ENCODE data around the gene SP5. TPM values are rescaled to one million over a fixed set of nuclear protein-coding genes. Genes with fewer than 3 reads are reported as not detected.
A peak's percentile ranks its signal among the peaks of the same experiment; 100 is the strongest.

Gene SP5
- total RNA-seq, 1 donor from 2014 or later = 0.32 TPM

DNA sequence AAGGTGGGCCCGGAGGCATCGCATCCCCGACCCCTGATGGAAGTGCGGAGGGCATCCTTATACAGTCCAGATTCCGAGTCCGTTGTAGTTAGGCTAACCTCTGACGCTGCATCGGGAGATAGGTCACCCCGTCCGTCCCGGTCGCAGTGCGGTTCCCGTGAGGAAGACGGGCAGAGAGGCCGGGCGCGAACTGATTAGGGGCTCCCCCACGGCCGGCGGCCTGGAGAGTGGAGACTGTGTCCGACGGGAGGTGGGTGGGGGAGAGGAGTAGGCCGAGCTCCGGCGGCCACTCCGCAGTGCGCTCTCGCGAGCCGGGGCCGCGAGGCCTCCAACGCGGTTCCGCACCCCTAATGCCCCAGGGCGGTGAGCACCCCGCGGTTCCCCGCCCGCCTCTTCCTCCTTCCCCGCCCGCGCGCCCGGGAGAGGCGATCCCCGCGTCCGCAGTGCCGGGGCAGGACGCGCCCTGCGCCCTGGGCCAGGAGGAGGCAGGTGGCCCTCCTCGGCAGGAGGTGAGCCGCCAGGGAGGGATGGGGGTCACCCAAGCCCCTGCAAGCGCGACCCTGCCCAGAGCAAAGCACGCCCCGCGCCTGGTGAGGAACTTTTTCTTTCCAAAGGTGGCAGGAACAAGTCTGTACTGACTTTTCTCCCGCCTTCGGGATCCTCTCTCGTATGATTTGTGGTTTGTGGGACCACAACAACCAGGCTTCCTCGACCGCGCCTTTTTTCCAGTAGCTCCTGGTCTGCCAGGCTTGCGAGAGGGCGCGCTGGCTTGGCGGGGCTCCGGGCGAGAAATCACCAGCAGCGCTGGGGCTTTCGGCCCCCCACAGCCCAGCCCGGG, 1.4 kb upstream of the SP5 start:
- peaks cover 29% of the 10 kb centered on the region for H3K4me1 Mint-ChIP-seq (ENCODE audit: low read depth)
- H3K9me3 Mint-ChIP-seq = no peaks in the 10 kb centered on the region
- intact Hi-C loops (cut with micrococcal nuclease) = loop anchor here (2.0 to 10.0 kb wide), 6 partner anchors 57 to 1379 kb away; partner anchors contain the start of gene ERICH2
- H3K36me3 Mint-ChIP-seq (ENCODE audit: low read depth) = no peaks in the 10 kb centered on the region
- no peak for DNase-seq (ENCODE audit: low spot score)
- peak overlapping the region; percentile 60 for H3K4me3 Mint-ChIP-seq (ENCODE audit: low read depth)
- peaks cover 73% of the 10 kb centered on the region for H3K27me3 Mint-ChIP-seq (ENCODE audit: low read depth)
- H3K27ac Mint-ChIP-seq = no peak overlapping the region

GRCh38 chr2:170714381-170715061, 616 bp upstream of the SP5 start:
- peaks cover 73% of the 10 kb centered on the region for H3K27me3 Mint-ChIP-seq (ENCODE audit: low read depth)
- H3K4me3 Mint-ChIP-seq (ENCODE audit: low read depth) = peak overlapping the region; percentile 76
- DNase-seq (ENCODE audit: low spot score) = no peak
- intact Hi-C loops (cut with micrococcal nuclease) = loop anchor here (1.0 to 10.0 kb wide), 8 partner anchors 56 to 1378 kb away; partner anchors contain the start of gene ERICH2
- H3K9me3 Mint-ChIP-seq = no peaks in the 10 kb centered on the region
- no peak overlapping the region for H3K27ac Mint-ChIP-seq
- no peaks in the 10 kb centered on the region for H3K36me3 Mint-ChIP-seq (ENCODE audit: low read depth)
- peaks cover 29% of the 10 kb centered on the region for H3K4me1 Mint-ChIP-seq (ENCODE audit: low read depth)

DNA sequence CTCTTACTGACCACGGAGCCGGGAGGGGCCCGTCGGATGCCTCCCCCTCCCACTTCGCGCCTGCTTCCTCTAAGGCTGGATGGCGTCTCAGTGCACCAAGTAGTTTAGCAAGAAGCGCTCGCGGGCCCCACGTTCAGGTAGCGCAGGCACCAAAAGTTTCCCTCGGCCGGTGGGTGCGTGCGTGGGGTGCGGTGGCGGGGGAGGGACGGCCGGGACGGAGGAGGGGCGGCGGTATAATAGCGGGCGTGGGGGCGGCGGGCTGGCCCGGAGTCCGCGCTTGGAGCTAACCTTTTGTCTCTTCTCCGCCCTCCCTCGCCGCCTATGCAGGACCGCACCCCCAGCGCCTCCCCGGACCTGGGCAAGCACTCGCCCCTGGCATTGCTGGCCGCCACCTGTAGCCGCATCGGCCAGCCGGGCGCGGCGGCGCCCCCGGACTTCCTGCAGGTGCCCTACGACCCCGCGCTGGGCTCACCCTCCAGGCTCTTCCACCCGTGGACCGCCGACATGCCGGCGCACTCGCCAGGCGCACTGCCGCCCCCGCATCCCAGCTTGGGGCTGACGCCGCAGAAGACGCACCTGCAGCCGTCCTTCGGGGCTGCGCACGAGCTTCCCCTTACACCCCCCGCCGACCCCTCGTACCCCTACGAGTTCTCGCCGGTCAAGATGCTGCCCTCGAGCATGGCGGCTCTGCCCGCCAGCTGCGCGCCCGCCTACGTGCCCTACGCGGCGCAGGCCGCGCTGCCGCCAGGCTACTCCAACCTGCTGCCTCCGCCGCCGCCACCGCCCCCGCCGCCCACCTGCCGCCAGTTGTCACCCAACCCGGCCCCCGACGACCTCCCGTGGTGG, 1.0 kb downstream of the SP5 start:
- intact Hi-C loops (cut with micrococcal nuclease) = loop anchor here (1.0 to 10.0 kb wide), 4 partner anchors 55 to 479 kb away; partner anchors contain the start of gene ERICH2
- H3K4me1 Mint-ChIP-seq (ENCODE audit: low read depth) = peaks cover 26% of the 10 kb centered on the region
- H3K9me3 Mint-ChIP-seq = no peaks in the 10 kb centered on the region
- peak overlapping the region; percentile 76 for H3K4me3 Mint-ChIP-seq (ENCODE audit: low read depth)
- H3K36me3 Mint-ChIP-seq (ENCODE audit: low read depth) = no peaks in the 10 kb centered on the region
- DNase-seq (ENCODE audit: low spot score) = no peak
- no peak overlapping the region for H3K27ac Mint-ChIP-seq
- peaks cover 63% of the 10 kb centered on the region for H3K27me3 Mint-ChIP-seq (ENCODE audit: low read depth)

GRCh38 chr2:170716851-170717598, 1.9 kb downstream of the SP5 start:
- H3K36me3 Mint-ChIP-seq (ENCODE audit: low read depth) = no peaks in the 10 kb centered on the region
- H3K27ac Mint-ChIP-seq = no peak overlapping the region
- peak overlapping the region; percentile 55 for H3K4me3 Mint-ChIP-seq (ENCODE audit: low read depth)
- H3K9me3 Mint-ChIP-seq = no peaks in the 10 kb centered on the region
- intact Hi-C loops (cut with micrococcal nuclease) = loop anchor here (5.0 to 10.0 kb wide), 2 partner anchors 212 to 480 kb away; no protein-coding TSS in a partner anchor
- H3K4me1 Mint-ChIP-seq (ENCODE audit: low read depth) = peaks cover 26% of the 10 kb centered on the region
- H3K27me3 Mint-ChIP-seq (ENCODE audit: low read depth) = peaks cover 63% of the 10 kb centered on the region
- DNase-seq (ENCODE audit: low spot score) = peak; percentile 25

- Mint-ChIP-seq H3K36me3 (ENCODE audit: low read depth) (no peaks in the 10 kb centered on the region), H3K27me3 (ENCODE audit: low read depth) (peaks cover 63% of the 10 kb centered on the region), H3K4me3 (ENCODE audit: low read depth) (no peak overlapping the region), H3K4me1 (ENCODE audit: low read depth) (peaks cover 20% of the 10 kb centered on the region), H3K9me3 (no peaks in the 10 kb centered on the region), H3K27ac (no peak overlapping the region)
- no peak for DNase-seq (ENCODE audit: low spot score)
- intact Hi-C loops (cut with micrococcal nuclease) = loop anchor here (5.0 to 10.0 kb wide), 2 partner anchors 213 to 480 kb away; no protein-coding TSS in a partner anchor
Measured at GRCh38 chr2:170717599-170717963, 2.4 kb downstream of the SP5 start.

DNA sequence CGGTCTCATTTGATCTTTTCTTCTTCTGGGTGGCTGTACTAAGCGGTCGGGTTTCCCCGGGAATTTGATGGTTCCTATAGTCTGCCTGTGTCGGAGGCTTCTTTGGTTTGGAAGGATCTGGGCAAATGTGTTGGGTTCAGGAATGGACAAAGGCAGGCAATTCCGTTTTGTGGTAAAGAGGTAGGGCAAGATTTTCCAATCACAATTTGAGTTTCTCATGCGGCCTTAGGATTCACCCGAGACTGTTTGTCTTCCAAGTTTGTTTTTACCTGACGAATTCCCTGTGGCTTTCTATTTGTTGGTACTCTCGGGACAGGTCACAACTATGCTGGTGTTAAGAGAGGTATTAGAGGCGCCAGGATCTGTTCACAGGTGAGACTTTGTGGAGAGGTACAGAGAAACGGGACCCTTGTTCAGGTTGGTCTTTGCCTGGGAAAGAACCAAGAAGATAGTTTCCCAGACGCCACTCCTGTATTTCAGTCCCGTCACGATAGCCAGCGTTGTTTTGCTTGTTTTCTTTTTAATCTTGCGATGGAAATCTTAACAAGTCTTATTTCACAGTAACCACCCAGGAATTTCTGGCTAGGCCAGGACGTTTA, 3.0 kb downstream of the SP5 start:
- Mint-ChIP-seq H3K27me3 (ENCODE audit: low read depth) (peaks cover 58% of the 10 kb centered on the region), H3K9me3 (no peaks in the 10 kb centered on the region), H3K36me3 (ENCODE audit: low read depth) (no peaks in the 10 kb centered on the region), H3K4me3 (ENCODE audit: low read depth) (no peak overlapping the region), H3K4me1 (ENCODE audit: low read depth) (peaks cover 18% of the 10 kb centered on the region), H3K27ac (no peak overlapping the region)
- intact Hi-C loops (cut with micrococcal nuclease) = loop anchor here (5.0 to 10.0 kb wide), 2 partner anchors 213 to 481 kb away; no protein-coding TSS in a partner anchor
- no peak for DNase-seq (ENCODE audit: low spot score)

DNA sequence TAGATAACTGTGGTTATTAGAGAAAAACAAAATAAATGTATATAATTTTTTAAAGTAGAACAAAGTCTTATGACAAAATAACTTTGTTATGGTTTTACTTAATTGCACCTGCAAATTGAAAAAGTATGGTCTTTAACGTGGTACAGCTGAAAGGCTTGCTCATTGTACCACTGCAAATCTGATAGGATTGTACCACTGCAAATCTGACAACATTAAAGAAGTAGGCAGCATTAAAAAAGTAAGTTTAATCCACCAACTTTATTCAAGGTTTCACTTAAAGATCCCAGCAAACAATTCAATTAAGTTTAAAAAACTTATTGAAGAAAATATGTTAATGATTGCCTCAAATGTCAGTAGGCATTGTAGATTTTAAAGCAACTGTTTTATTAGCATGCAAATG, 4.7 kb downstream of the SP5 start:
- peaks cover 16% of the 10 kb centered on the region for H3K4me1 Mint-ChIP-seq (ENCODE audit: low read depth)
- H3K4me3 Mint-ChIP-seq (ENCODE audit: low read depth) = no peak overlapping the region
- intact Hi-C loops (cut with micrococcal nuclease) = loop anchor here (5.0 to 10.0 kb wide), 2 partner anchors 215 to 483 kb away; no protein-coding TSS in a partner anchor
- H3K36me3 Mint-ChIP-seq (ENCODE audit: low read depth) = no peaks in the 10 kb centered on the region
- H3K27me3 Mint-ChIP-seq (ENCODE audit: low read depth) = peaks cover 63% of the 10 kb centered on the region
- H3K27ac Mint-ChIP-seq = no peak overlapping the region
- no peaks in the 10 kb centered on the region for H3K9me3 Mint-ChIP-seq
- DNase-seq (ENCODE audit: low spot score) = no peak

DNA sequence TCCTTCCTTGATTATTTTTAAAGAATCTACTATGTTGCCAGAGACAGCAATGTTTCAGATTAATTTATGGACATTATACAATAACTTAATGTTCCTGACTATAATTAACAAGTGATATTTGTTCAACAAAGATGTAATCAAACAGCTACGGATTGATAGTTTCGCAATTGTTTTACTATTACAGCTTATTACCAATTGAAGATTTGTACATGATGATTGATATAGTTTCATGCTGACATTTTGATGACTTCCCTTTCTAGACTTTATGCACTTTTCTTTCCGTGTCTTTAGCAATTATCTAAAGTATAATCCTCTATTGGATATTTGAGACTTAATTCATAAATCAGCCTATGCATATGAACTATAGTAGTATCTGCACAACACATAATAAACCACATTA, 6.5 kb downstream of the SP5 start:
- Mint-ChIP-seq H3K4me3 (ENCODE audit: low read depth) (no peak overlapping the region), H3K4me1 (ENCODE audit: low read depth) (peaks cover 8% of the 10 kb centered on the region), H3K36me3 (ENCODE audit: low read depth) (no peaks in the 10 kb centered on the region), H3K27me3 (ENCODE audit: low read depth) (peaks cover 59% of the 10 kb centered on the region), H3K9me3 (no peaks in the 10 kb centered on the region), H3K27ac (no peak overlapping the region)
- DNase-seq (ENCODE audit: low spot score) = no peak
- intact Hi-C loops (cut with micrococcal nuclease) = no loop called here

DNA sequence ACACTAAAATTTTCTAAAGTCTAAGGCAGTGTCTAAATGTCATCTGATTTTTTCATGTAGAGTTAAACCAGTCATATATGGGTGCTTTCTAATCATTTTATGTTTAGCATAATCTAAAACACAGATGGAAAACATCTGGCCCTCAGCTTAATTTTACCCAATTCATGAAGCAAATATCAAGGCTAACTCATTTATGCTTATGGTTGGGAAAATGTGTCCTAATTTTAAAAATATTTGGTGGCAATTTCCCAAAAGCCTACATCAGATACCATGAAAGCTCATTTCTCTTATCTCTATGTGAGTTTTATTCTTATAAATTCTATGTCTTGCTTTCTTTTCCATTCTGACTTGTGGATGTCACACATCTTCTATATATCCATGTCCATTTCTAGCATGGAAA, 7.2 kb downstream of the SP5 start:
- Mint-ChIP-seq H3K4me3 (ENCODE audit: low read depth) (no peak overlapping the region), H3K27me3 (ENCODE audit: low read depth) (peaks cover 61% of the 10 kb centered on the region), H3K4me1 (ENCODE audit: low read depth) (peaks cover 5% of the 10 kb centered on the region), H3K27ac (no peak overlapping the region), H3K9me3 (no peaks in the 10 kb centered on the region), H3K36me3 (ENCODE audit: low read depth) (no peaks in the 10 kb centered on the region)
- DNase-seq (ENCODE audit: low spot score) = no peak
- intact Hi-C loops (cut with micrococcal nuclease) = no loop called here

- intact Hi-C loops (cut with micrococcal nuclease) = no loop called here
- Mint-ChIP-seq H3K4me1 (ENCODE audit: low read depth) (no peaks in the 10 kb centered on the region), H3K36me3 (ENCODE audit: low read depth) (no peaks in the 10 kb centered on the region), H3K27me3 (ENCODE audit: low read depth) (peaks cover 57% of the 10 kb centered on the region), H3K9me3 (no peaks in the 10 kb centered on the region), H3K4me3 (ENCODE audit: low read depth) (no peak overlapping the region), H3K27ac (no peak overlapping the region)
- no peak for DNase-seq (ENCODE audit: low spot score)
Measured at GRCh38 chr2:170723446-170723958, 8.4 kb downstream of the SP5 start.

DNA sequence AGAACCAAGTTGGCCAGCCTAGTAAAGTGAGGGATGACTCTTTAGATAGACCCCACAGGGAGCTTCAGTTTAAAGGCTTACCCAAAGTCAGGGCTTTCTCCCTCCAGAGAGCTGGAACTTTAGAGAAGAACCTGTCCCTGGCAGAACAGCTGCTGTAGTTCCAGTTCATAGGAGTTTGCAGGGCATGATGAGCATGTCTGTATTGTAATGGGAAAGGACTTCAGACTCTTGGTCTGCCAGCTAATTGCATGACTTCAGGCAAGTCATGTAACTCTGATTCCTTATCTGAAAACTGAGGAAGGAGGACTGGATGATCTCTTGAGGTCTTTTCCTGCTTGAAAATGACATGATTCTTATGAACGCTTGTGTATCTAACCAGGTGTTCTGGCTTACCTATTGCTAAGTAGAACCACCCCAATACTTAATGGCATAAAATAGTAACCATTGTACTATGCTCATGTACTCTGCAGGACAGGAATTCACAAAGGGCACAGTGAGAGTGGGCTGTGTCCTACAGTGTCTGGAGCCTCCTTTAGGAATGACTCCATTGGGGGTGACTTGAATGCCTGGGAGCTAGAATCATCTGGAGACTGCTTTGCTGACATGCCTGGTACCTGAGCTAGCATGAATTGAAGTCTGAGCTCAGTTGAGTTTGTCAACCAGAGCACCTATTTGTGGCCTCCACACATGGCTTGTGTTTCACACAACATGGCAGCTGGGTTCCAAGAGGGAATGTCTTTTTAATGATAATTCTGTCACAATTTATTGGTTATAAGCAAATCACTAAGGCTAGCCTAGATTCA, 18.9 kb downstream of the SP5 start:
- no peak for DNase-seq (ENCODE audit: low spot score)
- no peaks in the 10 kb centered on the region for H3K4me1 Mint-ChIP-seq (ENCODE audit: low read depth)
- intact Hi-C loops (cut with micrococcal nuclease) = no loop called here
- H3K9me3 Mint-ChIP-seq = no peaks in the 10 kb centered on the region
- H3K36me3 Mint-ChIP-seq (ENCODE audit: low read depth) = no peaks in the 10 kb centered on the region
- H3K27ac Mint-ChIP-seq = no peak overlapping the region
- no peak overlapping the region for H3K4me3 Mint-ChIP-seq (ENCODE audit: low read depth)
- H3K27me3 Mint-ChIP-seq (ENCODE audit: low read depth) = peaks cover 20% of the 10 kb centered on the region
